KMS-11 (cell line): ENCODE measurements around the gene ACKR3.

Experiments used
- H2AFZ ChIP-seq: fragments of 200-600 bp; sonication (generic); 2 replicates; pipeline ENCODE4 v1.6.1; 2016; ENCODE audit warnings: antibody characterized with exemption, mixed run types, low read depth
- H3K27ac ChIP-seq: fragments of 200-600 bp; sonication (generic); 2 replicates; pipeline ENCODE4 v1.6.1; 2016; ENCODE audit warnings: mild to moderate bottlenecking, mixed run types
- H3K27me3 ChIP-seq: fragments of 200-600 bp; sonication (generic); 2 replicates; pipeline ENCODE4 v1.6.1; 2017; ENCODE audit warnings: mild to moderate bottlenecking, low read depth, mixed run types, moderate library complexity; ENCODE audit not compliant: insufficient read depth
- H3K36me3 ChIP-seq: fragments of 200-600 bp; sonication (generic); 2 replicates; pipeline ENCODE4 v1.6.1; 2017; ENCODE audit warnings: mild to moderate bottlenecking, mixed run types; ENCODE audit not compliant: insufficient read depth
- H3K4me1 ChIP-seq: fragments of 200-600 bp; sonication (generic); 2 replicates; pipeline ENCODE4 v1.6.1; 2016; ENCODE audit warnings: mild to moderate bottlenecking, low read depth, mixed run types; ENCODE audit not compliant: poor library complexity, severe bottlenecking
- H3K4me2 ChIP-seq: fragments of 200-600 bp; sonication (generic); 2 replicates; pipeline ENCODE4 v1.7.0; 2016; ENCODE audit warnings: mild to moderate bottlenecking, mixed run types
- H3K4me3 ChIP-seq: fragments of 200-600 bp; sonication (generic); IDR thresholded peaks from 2 replicates; pipeline ENCODE4 v1.6.1; 2017; ENCODE audit warnings: low read depth, low read length, mixed read lengths; ENCODE audit not compliant: insufficient read depth
- H3K79me2 ChIP-seq: fragments of 200-600 bp; sonication (generic); 2 replicates; pipeline ENCODE4 v1.6.1; 2016; ENCODE audit warnings: low read depth, mixed run types; ENCODE audit not compliant: insufficient read depth
- H3K9ac ChIP-seq: fragments of 200-600 bp; sonication (generic); 2 replicates; pipeline ENCODE4 v1.6.1; 2016; ENCODE audit warnings: mild to moderate bottlenecking, mixed run types
- H4K20me1 ChIP-seq: fragments of 200-600 bp; sonication (generic); 2 replicates; pipeline ENCODE4 v1.6.1; 2016; ENCODE audit warnings: mild to moderate bottlenecking, mixed run types; ENCODE audit not compliant: insufficient read depth
- CTCF ChIP-seq: fragments of 200-600 bp; sonication (generic); conservative IDR thresholded peaks from 2 replicates; pipeline ENCODE4 v1.6.1; 2017; ENCODE audit warnings: low read depth, mild to moderate bottlenecking, antibody characterized with exemption, low read length, moderate library complexity, mixed read lengths

Gene ACKR3

GRCh38 chr2:236545248-236545658, 24.4 kb upstream of the ACKR3 start:
- Histone ChIP-seq H3K9ac (no peak overlapping the region), H4K20me1 (no peaks in the 10 kb centered on the region), H3K79me2 (no peaks in the 10 kb centered on the region), H3K4me1 (no peaks in the 10 kb centered on the region), H3K27me3 (no peaks in the 10 kb centered on the region), H3K36me3 (no peaks in the 10 kb centered on the region), H2AFZ (no peak overlapping the region), H3K4me2 (no peak overlapping the region), H3K4me3 (no peak overlapping the region), H3K27ac (no peak overlapping the region)
- TF ChIP-seq CTCF, result no peak

- Histone ChIP-seq H2AFZ (no peak overlapping the region), H3K27ac (no peak overlapping the region), H3K4me1 (no peaks in the 10 kb centered on the region), H3K27me3 (no peaks in the 10 kb centered on the region), H3K4me3 (no peak overlapping the region), H3K9ac (no peak overlapping the region), H3K36me3 (no peaks in the 10 kb centered on the region), H3K79me2 (no peaks in the 10 kb centered on the region), H3K4me2 (no peak overlapping the region), H4K20me1 (no peaks in the 10 kb centered on the region)
- no peak for TF ChIP-seq CTCF
Measured at GRCh38 chr2:236545814-236546480, 23.7 kb upstream of the ACKR3 start.

- Histone ChIP-seq H2AFZ (no peak overlapping the region), H3K27me3 (no peaks in the 10 kb centered on the region), H4K20me1 (no peaks in the 10 kb centered on the region), H3K9ac (no peak overlapping the region), H3K36me3 (no peaks in the 10 kb centered on the region), H3K79me2 (no peaks in the 10 kb centered on the region), H3K4me1 (no peaks in the 10 kb centered on the region), H3K4me2 (no peak overlapping the region), H3K4me3 (no peak overlapping the region), H3K27ac (no peak overlapping the region)
- no peak for TF ChIP-seq CTCF
Measured at GRCh38 chr2:236546561-236547002, 23.0 kb upstream of the ACKR3 start.

GRCh38 chr2:236547725-236548124, 21.9 kb upstream of the ACKR3 start:
- Histone ChIP-seq H2AFZ (no peak overlapping the region), H3K4me2 (no peak overlapping the region), H3K36me3 (no peaks in the 10 kb centered on the region), H4K20me1 (no peaks in the 10 kb centered on the region), H3K4me1 (no peaks in the 10 kb centered on the region), H3K9ac (no peak overlapping the region), H3K79me2 (no peaks in the 10 kb centered on the region), H3K4me3 (no peak overlapping the region), H3K27ac (no peak overlapping the region), H3K27me3 (no peaks in the 10 kb centered on the region)
- TF ChIP-seq CTCF, result no peak
